Measurements from ENCODE around the gene DKK2.

DNA sequence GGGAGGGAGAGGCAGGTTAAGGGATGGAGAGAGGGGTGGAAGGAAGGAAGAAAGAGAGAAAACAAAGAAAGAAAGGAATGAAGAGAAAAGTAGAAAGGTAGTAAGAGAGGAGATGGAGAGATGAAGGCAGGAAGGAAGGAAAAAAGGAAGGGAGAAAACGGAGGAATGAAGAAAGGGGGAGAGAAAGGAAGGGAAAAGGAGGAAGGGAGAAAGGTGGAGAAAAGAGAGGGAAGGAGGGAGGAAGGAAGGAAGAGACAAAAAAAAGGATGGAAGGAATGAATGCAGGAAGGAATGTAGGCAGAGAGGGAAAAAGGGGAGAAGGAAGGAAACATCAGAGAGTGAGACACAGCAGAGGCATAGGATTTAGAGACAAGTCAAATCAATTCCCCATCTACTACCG, 68.2 kb downstream of the DKK2 start:
- TF ChIP-seq, protein P1, sequence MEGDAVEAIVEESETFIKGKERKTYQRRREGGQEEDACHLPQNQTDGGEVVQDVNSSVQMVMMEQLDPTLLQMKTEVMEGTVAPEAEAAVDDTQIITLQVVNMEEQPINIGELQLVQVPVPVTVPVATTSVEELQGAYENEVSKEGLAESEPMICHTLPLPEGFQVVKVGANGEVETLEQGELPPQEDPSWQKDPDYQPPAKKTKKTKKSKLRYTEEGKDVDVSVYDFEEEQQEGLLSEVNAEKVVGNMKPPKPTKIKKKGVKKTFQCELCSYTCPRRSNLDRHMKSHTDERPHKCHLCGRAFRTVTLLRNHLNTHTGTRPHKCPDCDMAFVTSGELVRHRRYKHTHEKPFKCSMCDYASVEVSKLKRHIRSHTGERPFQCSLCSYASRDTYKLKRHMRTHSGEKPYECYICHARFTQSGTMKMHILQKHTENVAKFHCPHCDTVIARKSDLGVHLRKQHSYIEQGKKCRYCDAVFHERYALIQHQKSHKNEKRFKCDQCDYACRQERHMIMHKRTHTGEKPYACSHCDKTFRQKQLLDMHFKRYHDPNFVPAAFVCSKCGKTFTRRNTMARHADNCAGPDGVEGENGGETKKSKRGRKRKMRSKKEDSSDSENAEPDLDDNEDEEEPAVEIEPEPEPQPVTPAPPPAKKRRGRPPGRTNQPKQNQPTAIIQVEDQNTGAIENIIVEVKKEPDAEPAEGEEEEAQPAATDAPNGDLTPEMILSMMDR (IDR thresholded peaks at IDR 0.05; ENCODE audit: low read depth, low read length): no peak
- TF ChIP-seq EZH2phosphoT487 (IDR thresholded peaks at IDR 0.05; ENCODE audit: low read depth): no peak

Data from OCI-LY3 (cell line).